GM21447 (cell line): ENCODE results near the gene CUTA.
A peak's percentile ranks its signal among the peaks of the same experiment; 100 is the strongest.

ENCODE experiments used
- ATAC-seq: cut with Tn5 transposase; IDR thresholded peaks from one replicate; pipeline ENCODE4 v1.9.1; 2021; ENCODE audit not compliant: unreplicated experiment

CUTA gene

GRCh38 chr6:33424855-33425667, 7.2 kb upstream of the CUTA start:
- no peak for ATAC-seq

GRCh38 chr6:33423777-33424176, 5.9 kb upstream of the CUTA start:
- no peak for ATAC-seq

GRCh38 chr6:33421344-33421643, 3.4 kb upstream of the CUTA start:
- ATAC-seq, result no peak

- ATAC-seq, result no peak
Observed at GRCh38 chr6:33420491-33421343, 2.8 kb upstream of the CUTA start.

GRCh38 chr6:33419580-33420490, 1.9 kb upstream of the CUTA start, which contains the start of gene SYNGAP1:
Gene SYNGAP1, plus strand, starts transcription at chr6:33420065. Its CDS starts 200 bp downstream, at chr6:33420265.
- no peak for ATAC-seq

- ATAC-seq, result no peak
Observed at GRCh38 chr6:33418690-33419291, 884 bp upstream of the CUTA start.

GRCh38 chr6:33417128-33417902, 592 bp downstream of the CUTA start:
- no peak for ATAC-seq

GRCh38 chr6:33416386-33417127, 1.4 kb downstream of the CUTA start:
- no peak for ATAC-seq

- ATAC-seq, result no peak
Observed at GRCh38 chr6:33415831-33416230, 2.1 kb downstream of the CUTA start.

- ATAC-seq, result no peak
Observed at GRCh38 chr6:33414592-33415271, 3.2 kb downstream of the CUTA start.

- ATAC-seq, result no peak
Observed at GRCh38 chr6:33413241-33414120, 4.4 kb downstream of the CUTA start.

- ATAC-seq, result no peak
Observed at GRCh38 chr6:33412140-33413009, 5.5 kb downstream of the CUTA start.

GRCh38 chr6:33411632-33412005, 6.3 kb downstream of the CUTA start:
- ATAC-seq, result no peak

GRCh38 chr6:33410711-33411631, 6.9 kb downstream of the CUTA start, which contains the start of gene PHF1:
Gene PHF1, plus strand, starts transcription at chr6:33411014. Its CDS starts 1,250 bp downstream, at chr6:33412264.
- ATAC-seq, result peak; percentile 20

GRCh38 chr6:33410050-33410710, 7.7 kb downstream of the CUTA start:
- peak; percentile 66 for ATAC-seq
